ENCODE measurements around the gene SH2D6. TPM values are rescaled to one million over a fixed set of nuclear protein-coding genes. Genes with fewer than 3 reads are reported as not detected.

SH2D6 gene
- total RNA-seq, 4 donors from 2014 or later = not detected

- no peak overlapping the region for H3K4me3 ChIP-seq (ENCODE audit: low read depth, poor library complexity, severe bottlenecking)
- 75 to 85% methylated on average over 12 of the region's 12 CpGs for WGBS, 2 donors
- TF ChIP-seq CTCF (IDR thresholded peaks at IDR 0.05) (no peak), POLR2A (IDR thresholded peaks at IDR 0.05) (no peak)
- intact Hi-C loops (cut with DNase I; ENCODE audit: low total_unique reads) = no loop called here
- no peak for DNase-seq (ENCODE audit: low spot score in 2 of 2)
Measured at GRCh38 chr2:85458601-85459563, 40.4 kb downstream of the SH2D6 start.

DNA sequence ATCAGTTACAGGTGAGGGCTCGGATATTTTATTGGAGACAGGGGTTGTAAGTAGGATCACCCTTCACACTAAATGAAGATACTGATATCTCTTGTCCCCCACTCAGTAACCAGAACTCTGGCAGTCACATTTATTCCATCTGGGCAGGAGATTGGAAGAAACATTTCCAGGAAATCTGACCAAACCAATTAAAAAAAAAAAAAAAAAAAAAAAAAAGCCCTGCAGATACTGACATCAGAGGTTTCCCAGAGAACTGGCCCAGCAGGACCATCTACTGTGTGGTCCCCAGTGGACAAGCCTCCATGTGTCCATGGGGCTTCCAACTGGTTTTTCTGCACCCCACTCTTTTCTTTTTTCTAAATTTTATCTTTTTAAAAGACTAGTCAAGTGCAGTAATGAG is 41.3 kb downstream of the SH2D6 start:
- no peak overlapping the region for H3K4me3 ChIP-seq (ENCODE audit: low read depth, poor library complexity, severe bottlenecking)
- no peak for DNase-seq (ENCODE audit: low spot score in 2 of 2)
- intact Hi-C loops (cut with DNase I; ENCODE audit: low total_unique reads) = no loop called here

GRCh38 chr2:85462322-85462721 is 43.8 kb downstream of the SH2D6 start:
- intact Hi-C loops (cut with DNase I; ENCODE audit: low total_unique reads) = no loop called here
- no peak for DNase-seq (ENCODE audit: low spot score in 2 of 2)
- WGBS, 2 donors = 78 to 90% methylated on average over 2 of the region's 2 CpGs
- no peak overlapping the region for H3K4me3 ChIP-seq (ENCODE audit: low read depth, poor library complexity, severe bottlenecking)
- TF ChIP-seq CTCF (IDR thresholded peaks at IDR 0.05) = no peak
- no peak for TF ChIP-seq POLR2A (IDR thresholded peaks at IDR 0.05)

More for the DNA sequence above, 41.3 kb downstream of the SH2D6 start:
- no peak for TF ChIP-seq POLR2A (IDR thresholded peaks at IDR 0.05)
- TF ChIP-seq CTCF (IDR thresholded peaks at IDR 0.05) = no peak
- WGBS, 2 donors = 95 to 100% methylated on average over 1 of the region's 1 CpG

GRCh38 chr2:85468096-85468703 is 49.7 kb downstream of the SH2D6 start:
- intact Hi-C loops (cut with DNase I; ENCODE audit: low total_unique reads) = no loop called here
- DNase-seq (ENCODE audit: low spot score in 2 of 2) = no peak
- WGBS, 2 donors = 88 to 91% methylated on average over 8 of the region's 8 CpGs
- no peak overlapping the region for H3K4me3 ChIP-seq (ENCODE audit: low read depth, poor library complexity, severe bottlenecking)
- no peak for TF ChIP-seq CTCF (IDR thresholded peaks at IDR 0.05)
- no peak for TF ChIP-seq POLR2A (IDR thresholded peaks at IDR 0.05)

DNA sequence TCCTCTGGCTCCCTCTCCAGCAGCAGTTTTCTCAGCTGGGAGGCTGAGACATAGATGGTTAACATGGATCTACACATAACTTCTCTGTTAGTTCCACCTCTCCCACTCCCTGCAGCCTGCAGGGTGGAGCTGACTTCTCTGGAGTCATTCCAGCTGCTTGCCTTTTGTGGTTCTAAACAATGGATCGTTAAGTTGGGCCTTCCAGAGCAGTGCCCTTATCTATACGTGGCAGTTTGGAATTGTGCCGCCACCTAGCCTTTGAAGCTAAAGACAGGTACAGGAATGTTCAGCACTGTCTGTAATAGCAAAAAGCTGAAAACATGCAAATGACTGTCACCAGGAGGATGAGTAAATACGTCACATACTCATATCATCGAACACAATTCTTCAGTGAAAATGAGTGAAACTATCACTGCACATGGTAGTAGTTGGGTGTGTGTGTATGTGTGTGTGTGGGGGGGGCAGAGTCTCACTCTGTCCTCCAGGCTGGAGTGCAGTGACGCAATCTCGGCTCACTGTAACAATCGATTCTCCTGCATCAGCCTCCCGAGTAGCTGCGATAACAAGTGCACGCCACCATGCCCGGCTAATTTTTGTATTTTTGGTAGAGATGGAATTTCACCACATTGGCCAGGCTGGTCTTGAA is 50.3 kb downstream of the SH2D6 start:
- intact Hi-C loops (cut with DNase I; ENCODE audit: low total_unique reads) = no loop called here
- TF ChIP-seq POLR2A (IDR thresholded peaks at IDR 0.05) (no peak), CTCF (IDR thresholded peaks at IDR 0.05) (no peak)
- 62 to 66% methylated on average over 12 of the region's 12 CpGs for WGBS, 2 donors
- H3K4me3 ChIP-seq (ENCODE audit: low read depth, poor library complexity, severe bottlenecking) = no peak overlapping the region
- no peak for DNase-seq (ENCODE audit: low spot score in 2 of 2)

Data from lower leg skin (tissue), 4 donors.